SK-N-SH treated with all-trans-retinoic acid at 6 μM for 48 hours (cell line): ENCODE data around the gene DNAJC27.

Experiments
- ARNTL ChIP-seq: fragments of 450-650 bp; formaldehyde crosslinking; IDR thresholded peaks from 2 replicates; pipeline ENCODE4 v1.5.0; 2020; ENCODE audit warnings: low read depth, mild to moderate bottlenecking, moderate library complexity, borderline replicate concordance
- CREB5 ChIP-seq: fragments of 250-450 bp; sonication (Bioruptor Pico); IDR thresholded peaks from 2 replicates; pipeline ENCODE4 v1.5.1; 2020; ENCODE audit warnings: low read depth, mild to moderate bottlenecking, moderate library complexity
- ESRRG ChIP-seq: fragments of 250-450 bp; sonication (Bioruptor Pico); IDR thresholded peaks from 2 replicates; pipeline ENCODE4 v1.6.1; 2021; ENCODE audit warnings: mild to moderate bottlenecking
- GLIS3 ChIP-seq: fragments of 250-450 bp; sonication (Bioruptor Pico); IDR thresholded peaks from 2 replicates; pipeline ENCODE4 v1.5.0; 2020; ENCODE audit warnings: mild to moderate bottlenecking, moderate library complexity
- ISL1 ChIP-seq: fragments of 250-450 bp; sonication (Bioruptor Pico); IDR thresholded peaks from 2 replicates; pipeline ENCODE4 v2.1.2; 2022; ENCODE audit warnings: mild to moderate bottlenecking, moderate library complexity
- PATZ1 ChIP-seq: fragments of 250-450 bp; sonication (Bioruptor Pico); IDR thresholded peaks from 2 replicates; pipeline ENCODE4 v1.8.0; 2020; ENCODE audit warnings: mild to moderate bottlenecking, moderate library complexity, borderline replicate concordance
- ZC3H10 ChIP-seq: fragments of 250-450 bp; sonication (Bioruptor Pico); IDR thresholded peaks from 2 replicates; pipeline ENCODE4 v1.5.1; 2021; ENCODE audit warnings: mild to moderate bottlenecking, moderate library complexity
- ZFP3 ChIP-seq: fragments of 250-450 bp; sonication (Bioruptor Pico); IDR thresholded peaks from 2 replicates; pipeline ENCODE4 v1.5.0; 2020; ENCODE audit warnings: mild to moderate bottlenecking, moderate library complexity
- ZNF8 ChIP-seq: fragments of 450-650 bp; formaldehyde crosslinking; IDR thresholded peaks from 2 replicates; pipeline ENCODE4 v1.5.0; 2020; ENCODE audit warnings: mild to moderate bottlenecking, moderate library complexity

GRCh38 chr2:24973812-24974211 lies 2.1 kb upstream of the DNAJC27 start:
- TF ChIP-seq PATZ1 (CRISPR knock-in tag) (no peak), ARNTL (no peak), GLIS3 (CRISPR knock-in tag) (no peak), ESRRG (no peak), ZFP3 (CRISPR knock-in tag) (no peak), ISL1 (CRISPR knock-in tag) (no peak), ZC3H10 (no peak), ZNF8 (CRISPR knock-in tag) (no peak), CREB5 (CRISPR knock-in tag) (no peak)
